Right atrium auricular region (tissue), 2 donors: ENCODE measurements around the gene IRX5. TPM values are rescaled to one million over a fixed set of nuclear protein-coding genes. Genes with fewer than 3 reads are reported as not detected.

Experiments used
- DNase-seq: peaks from one replicate; pipeline ENCODE4 v3.0.0-alpha.2; 2019; ENCODE audit warnings: low spot score
- H3K27ac ChIP-seq, 2 donors: fragments of 200-600 bp; sonication (generic); 1 replicate in 1 of 2; 2 replicates in 1 of 2; pipeline ENCODE4 v1.5.1; 2016 to 2019
- H3K27me3 ChIP-seq, 2 donors: fragments of 200-600 bp; sonication (generic); one replicate each; pipeline versions ENCODE4 v1.5.1 to v1.6.0; 2017 to 2019
- H3K36me3 ChIP-seq: fragments of 200-600 bp; sonication (generic); one replicate; pipeline ENCODE4 v1.5.1; 2016
- H3K4me1 ChIP-seq, 2 donors: fragments of 200-600 bp; sonication (generic); one replicate each; pipeline versions ENCODE4 v1.5.1 to v1.6.0; 2017 to 2019
- H3K4me3 ChIP-seq, 2 donors: fragments of 200-600 bp; sonication (generic); 1 replicate in 1 of 2; 2 replicates in 1 of 2; pipeline ENCODE4 v1.5.1; 2017 to 2019; ENCODE audit warnings: mild to moderate bottlenecking in 1 of 2, moderate library complexity in 1 of 2
- H3K9me3 ChIP-seq, 2 donors: fragments of 200-600 bp; sonication (generic); one replicate each; pipeline ENCODE4 v1.5.1; 2019
- CTCF ChIP-seq, 2 donors: fragments of 200-600 bp; sonication (generic); IDR thresholded peaks; one replicate each; pipeline ENCODE4 v1.5.1; 2019; ENCODE audit warnings: antibody characterized with exemption in 2 of 2
- total RNA-seq, 2 donors: library from RNA; depleted of rRNA; stranded (reverse); fragments of >200 nt; gene quantifications; one replicate each; pipeline ENCODE4 v1.1.0, GENCODE V29; 2016

Gene IRX5
- total RNA-seq, 2 donors from 2014 or later: 0.59 to 4.1 TPM

DNA sequence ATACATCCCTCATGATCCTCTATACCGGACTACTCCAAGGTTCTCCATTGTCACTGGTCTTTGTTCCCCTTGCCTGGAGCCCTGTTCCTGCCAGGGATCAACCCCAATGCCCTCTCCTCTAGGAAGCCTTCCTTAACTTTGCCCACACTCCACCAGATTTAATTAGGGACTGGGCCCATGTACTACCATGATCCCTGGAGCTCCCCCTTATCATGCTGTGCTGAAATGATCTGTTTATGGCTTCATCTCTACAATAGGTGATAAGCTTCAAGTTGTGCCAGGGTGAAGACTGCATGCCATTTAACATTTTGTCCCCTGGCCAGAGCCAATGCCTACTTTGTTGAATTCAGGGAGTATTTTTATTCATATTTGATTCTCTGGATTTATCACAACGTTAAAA is 17.9 kb upstream of the IRX5 start:
- DNase-seq: no peak
- H3K27me3 ChIP-seq: no peaks in the 10 kb centered on the region
- H3K36me3 ChIP-seq: no peaks in the 10 kb centered on the region
- H3K27ac ChIP-seq: no peak overlapping the region
- no peak overlapping the region for H3K4me3 ChIP-seq
- H3K4me1 ChIP-seq: no peaks in the 10 kb centered on the region
- H3K9me3 ChIP-seq: no peaks in the 10 kb centered on the region
- TF ChIP-seq CTCF (IDR thresholded peaks at IDR 0.05): no peak

DNA sequence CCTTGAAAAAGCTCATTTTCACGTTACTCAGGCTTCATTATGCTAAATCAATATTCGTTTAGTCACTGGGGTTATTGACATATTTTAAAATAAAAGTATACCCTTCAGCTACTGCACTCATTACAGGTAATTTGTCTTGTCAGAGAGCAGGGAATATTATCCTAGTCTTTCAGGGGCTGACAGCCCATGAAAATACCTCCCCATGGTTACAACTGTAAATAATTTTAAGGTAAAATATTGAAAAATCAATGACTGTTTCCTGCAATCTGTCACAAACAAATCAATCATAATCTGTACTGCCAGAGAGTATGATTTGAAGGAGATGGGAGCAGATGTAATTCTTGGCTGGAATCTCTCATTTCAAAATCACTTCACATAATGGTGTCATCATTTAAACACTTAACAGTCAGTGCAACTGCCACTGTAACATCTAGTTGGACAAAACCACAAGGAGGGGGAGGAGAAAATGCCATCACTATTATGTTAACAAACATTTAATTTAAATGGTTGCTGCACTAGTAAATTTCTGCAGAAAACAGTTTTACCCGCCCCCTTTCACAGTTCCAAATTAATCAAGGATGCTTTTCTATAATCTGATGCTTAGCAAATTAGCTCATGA is 9.3 kb upstream of the IRX5 start:
- Histone ChIP-seq H3K9me3 (no peaks in the 10 kb centered on the region), H3K4me1 (no peaks in the 10 kb centered on the region), H3K4me3 (no peak overlapping the region), H3K36me3 (no peaks in the 10 kb centered on the region), H3K27me3 (peaks cover 0 to 7% of the 10 kb centered on the region in 2 donors), H3K27ac (no peak overlapping the region)
- no peak for DNase-seq
- TF ChIP-seq CTCF (IDR thresholded peaks at IDR 0.05): no peak

GRCh38 chr16:54923055-54923473 is 7.6 kb upstream of the IRX5 start:
- peaks cover 12 to 18% of the 10 kb centered on the region in 2 donors for H3K27me3 ChIP-seq
- DNase-seq: no peak
- H3K27ac ChIP-seq: no peak overlapping the region
- no peaks in the 10 kb centered on the region for H3K9me3 ChIP-seq
- no peaks in the 10 kb centered on the region for H3K36me3 ChIP-seq
- no peak overlapping the region for H3K4me3 ChIP-seq
- TF ChIP-seq CTCF (IDR thresholded peaks at IDR 0.05): no peak
- peaks cover 0 to 4% of the 10 kb centered on the region in 2 donors for H3K4me1 ChIP-seq

DNA sequence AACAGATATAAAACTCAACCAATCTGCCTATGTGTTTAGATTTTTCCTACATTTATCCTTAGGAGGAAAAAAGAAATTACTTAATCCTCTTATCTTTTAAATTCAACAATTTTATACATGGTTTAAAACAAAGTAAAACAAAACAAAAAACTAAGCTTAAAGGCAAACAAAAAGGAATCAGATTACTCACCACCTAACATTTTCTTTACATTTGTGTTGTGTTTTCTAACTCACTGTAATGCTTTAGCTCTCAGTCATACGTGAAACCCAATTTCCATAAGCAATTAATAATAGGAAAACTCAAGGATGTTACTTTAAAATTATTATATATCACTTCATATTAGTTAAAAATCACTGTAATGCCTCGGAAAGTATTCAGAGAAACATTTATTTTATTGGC is 6.7 kb upstream of the IRX5 start:
- H3K27me3 ChIP-seq: peaks cover 12 to 18% of the 10 kb centered on the region in 2 donors

DNA sequence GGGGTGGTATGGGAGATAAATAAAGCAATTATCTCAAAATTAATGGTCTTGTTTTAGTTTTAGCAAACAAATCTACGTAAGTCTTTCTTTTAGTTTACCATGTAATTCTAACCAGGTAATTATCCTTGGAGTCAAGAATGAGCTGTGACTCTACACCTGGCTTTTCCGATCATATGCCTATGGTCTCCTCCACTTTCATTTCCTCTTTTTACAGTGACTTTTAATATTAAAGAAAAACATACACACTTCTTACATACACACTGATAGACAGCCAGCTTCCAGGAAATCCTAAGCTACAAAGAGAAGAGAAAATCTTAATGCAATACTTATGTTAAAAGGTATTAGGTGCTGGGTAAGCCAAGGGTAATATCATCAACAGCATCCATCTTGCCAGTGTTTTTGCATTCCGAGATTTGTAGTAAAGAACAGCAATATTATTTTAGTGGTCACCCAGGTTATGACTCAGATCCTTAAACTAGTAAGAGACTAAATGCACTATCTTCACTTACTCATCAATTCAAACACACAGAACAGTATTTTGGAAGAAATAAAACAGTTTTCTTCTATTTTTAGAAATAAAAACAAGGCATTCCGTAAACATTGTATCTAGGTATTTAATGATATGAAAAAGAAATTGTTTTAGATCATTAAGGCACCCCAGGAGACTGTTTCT is 4.4 kb upstream of the IRX5 start:
- Histone ChIP-seq H3K27ac (no peak overlapping the region), H3K9me3 (no peaks in the 10 kb centered on the region), H3K4me3 (no peak overlapping the region), H3K4me1 (peaks cover 0 to 18% of the 10 kb centered on the region in 2 donors), H3K36me3 (no peaks in the 10 kb centered on the region), H3K27me3 (peaks cover 13 to 18% of the 10 kb centered on the region in 2 donors)
- DNase-seq: no peak
- TF ChIP-seq CTCF (IDR thresholded peaks at IDR 0.05): no peak

More for the DNA sequence above, 6.7 kb upstream of the IRX5 start:
- DNase-seq: no peak
- Histone ChIP-seq H3K27ac (no peak overlapping the region), H3K4me3 (no peak overlapping the region), H3K4me1 (peaks cover 0 to 4% of the 10 kb centered on the region in 2 donors), H3K36me3 (no peaks in the 10 kb centered on the region), H3K9me3 (no peaks in the 10 kb centered on the region)
- TF ChIP-seq CTCF (IDR thresholded peaks at IDR 0.05): no peak
